HG02623 (cell line): ENCODE measurements around the gene ANKRD62.

Experiments
- ATAC-seq: cut with Tn5 transposase; IDR thresholded peaks from one replicate; pipeline ENCODE4 v1.9.1; 2021; ENCODE audit warnings: moderate library complexity; ENCODE audit not compliant: unreplicated experiment

ANKRD62 gene

DNA sequence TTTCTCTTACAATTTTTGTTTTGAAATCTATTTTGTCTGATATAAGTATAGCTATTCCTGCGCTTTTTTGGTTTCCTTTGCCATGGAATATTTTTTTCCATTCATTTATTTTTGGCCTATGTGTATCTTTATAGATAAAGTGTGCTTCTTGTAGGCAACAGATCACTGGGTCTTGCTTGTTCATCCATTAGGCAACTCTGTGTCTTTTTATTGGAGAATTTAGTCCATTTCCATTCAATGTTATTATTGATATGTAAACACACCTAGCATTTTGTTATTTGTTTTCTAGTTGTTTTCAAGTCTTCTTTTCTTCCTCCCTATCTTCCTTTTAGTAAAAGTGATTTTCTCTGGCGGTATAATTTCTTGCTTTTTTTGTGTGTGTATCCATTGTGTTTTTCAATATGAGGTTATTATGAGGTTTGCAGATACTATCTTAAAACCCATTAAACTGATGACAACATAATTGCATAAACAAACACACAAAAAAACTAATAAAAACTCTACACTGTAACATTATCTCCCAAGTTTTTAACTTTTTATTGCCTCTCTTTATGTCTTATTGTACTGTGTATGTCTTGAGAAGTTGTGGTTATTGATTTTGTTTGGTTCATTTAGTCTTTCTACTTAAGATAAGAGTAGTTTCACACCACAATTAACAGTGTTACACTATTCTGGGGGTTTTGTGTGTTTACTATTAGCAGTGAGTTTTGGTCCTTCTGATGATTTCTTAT, 71.6 kb downstream of the ANKRD62 start:
- no peak for ATAC-seq
